ENCODE data around the gene SETDB1.

The SETDB1 gene

DNA sequence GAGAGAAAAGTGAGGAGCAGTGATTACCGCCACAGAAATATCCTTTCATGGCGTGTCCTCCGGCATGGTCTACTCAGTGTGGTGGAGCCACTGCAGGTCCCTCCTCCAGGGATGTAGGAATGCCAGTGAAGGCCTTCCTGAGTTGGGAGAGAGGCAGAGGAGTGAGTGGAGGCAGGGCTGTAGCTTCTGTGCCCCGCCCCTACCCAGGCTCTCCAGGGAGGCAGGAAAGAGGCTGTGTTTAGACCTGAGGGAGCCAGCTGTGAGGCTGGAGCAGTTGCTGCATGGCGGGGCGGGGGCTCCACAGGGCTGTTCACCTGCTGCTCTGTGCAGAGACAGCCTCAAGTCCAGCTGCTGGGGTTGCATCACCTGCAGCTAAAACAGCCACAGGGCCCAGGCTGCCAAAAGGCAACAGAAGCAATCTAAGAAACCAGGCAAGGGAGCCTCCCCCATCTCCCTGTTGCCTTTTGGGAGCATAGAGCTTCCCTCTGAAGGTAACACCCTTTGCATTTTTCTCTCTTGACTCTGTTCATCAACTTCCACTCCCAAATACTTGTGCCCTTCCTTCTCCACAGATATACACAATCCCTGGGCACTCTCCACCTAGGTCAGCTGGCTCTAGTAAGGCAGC is 55.1 kb downstream of the SETDB1 start:
- TF ChIP-seq, protein P1, sequence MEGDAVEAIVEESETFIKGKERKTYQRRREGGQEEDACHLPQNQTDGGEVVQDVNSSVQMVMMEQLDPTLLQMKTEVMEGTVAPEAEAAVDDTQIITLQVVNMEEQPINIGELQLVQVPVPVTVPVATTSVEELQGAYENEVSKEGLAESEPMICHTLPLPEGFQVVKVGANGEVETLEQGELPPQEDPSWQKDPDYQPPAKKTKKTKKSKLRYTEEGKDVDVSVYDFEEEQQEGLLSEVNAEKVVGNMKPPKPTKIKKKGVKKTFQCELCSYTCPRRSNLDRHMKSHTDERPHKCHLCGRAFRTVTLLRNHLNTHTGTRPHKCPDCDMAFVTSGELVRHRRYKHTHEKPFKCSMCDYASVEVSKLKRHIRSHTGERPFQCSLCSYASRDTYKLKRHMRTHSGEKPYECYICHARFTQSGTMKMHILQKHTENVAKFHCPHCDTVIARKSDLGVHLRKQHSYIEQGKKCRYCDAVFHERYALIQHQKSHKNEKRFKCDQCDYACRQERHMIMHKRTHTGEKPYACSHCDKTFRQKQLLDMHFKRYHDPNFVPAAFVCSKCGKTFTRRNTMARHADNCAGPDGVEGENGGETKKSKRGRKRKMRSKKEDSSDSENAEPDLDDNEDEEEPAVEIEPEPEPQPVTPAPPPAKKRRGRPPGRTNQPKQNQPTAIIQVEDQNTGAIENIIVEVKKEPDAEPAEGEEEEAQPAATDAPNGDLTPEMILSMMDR (IDR thresholded peaks at IDR 0.05; ENCODE audit: low read depth, low read length): no peak
- DNase-seq (ENCODE audit: low read depth in 2 of 2): no peak
- H3K4me3 ChIP-seq (replicated peaks in 1 of 2; ENCODE audit: low read depth in 2 of 2, low read length in 2 of 2): no peak overlapping the region

DNA sequence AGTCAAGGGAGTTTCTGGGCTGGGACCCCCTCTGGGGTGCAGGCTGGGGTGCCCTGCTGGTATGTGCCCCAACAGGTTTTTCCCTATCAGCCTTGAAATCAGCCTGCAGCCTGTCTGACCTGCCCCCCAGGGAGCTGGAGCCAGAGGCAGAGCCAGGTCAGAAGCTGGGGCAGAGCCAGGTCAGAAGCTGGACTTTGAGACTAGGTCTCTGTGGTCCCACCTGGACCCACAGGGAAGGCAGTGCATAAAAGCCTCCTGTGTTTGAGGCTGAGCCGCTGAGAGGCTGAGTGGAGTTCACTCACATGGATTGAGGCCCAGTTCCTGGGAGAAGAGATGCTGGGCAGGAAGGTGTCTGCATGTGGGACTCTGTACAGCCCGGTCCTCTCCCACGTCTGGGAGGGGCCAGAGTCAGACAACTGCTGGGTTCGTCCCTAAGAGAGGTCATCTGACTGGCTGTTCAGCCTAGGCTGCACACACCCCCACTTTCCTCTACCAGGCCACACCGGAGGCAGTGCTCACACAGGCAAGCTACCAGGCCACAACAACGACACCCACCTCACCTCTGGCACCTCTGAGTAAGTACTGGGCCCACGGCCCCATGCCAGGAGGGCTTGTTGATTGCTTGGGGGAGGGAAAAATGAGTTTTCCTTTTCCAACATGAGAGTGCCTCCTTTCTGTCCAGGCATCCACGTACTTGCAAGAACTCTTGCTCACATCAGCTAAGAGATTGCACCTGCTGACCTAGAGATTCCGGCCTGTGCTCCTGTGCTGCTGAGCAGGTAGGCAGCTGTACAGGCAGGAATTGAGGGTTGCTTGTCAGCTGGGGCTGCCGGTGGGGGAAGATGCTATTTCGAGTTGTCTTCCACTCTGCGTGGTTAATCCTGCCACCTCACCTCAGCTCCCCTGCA is 55.9 kb downstream of the SETDB1 start, which contains the start of gene ANXA9:
Gene ANXA9, plus strand, starts transcription at position 488 of the 908 bp plus-strand sequence. CDS start 814 bp downstream, outside the sequence.
- no peak for DNase-seq (ENCODE audit: low read depth in 2 of 2)
- no peak within 1 kb of the TSS for H3K4me3 ChIP-seq (replicated peaks in 1 of 2; ENCODE audit: low read depth in 2 of 2, low read length in 2 of 2)
- TF ChIP-seq, protein P1 (IDR thresholded peaks at IDR 0.05; ENCODE audit: low read depth, low read length): no peak

DNA sequence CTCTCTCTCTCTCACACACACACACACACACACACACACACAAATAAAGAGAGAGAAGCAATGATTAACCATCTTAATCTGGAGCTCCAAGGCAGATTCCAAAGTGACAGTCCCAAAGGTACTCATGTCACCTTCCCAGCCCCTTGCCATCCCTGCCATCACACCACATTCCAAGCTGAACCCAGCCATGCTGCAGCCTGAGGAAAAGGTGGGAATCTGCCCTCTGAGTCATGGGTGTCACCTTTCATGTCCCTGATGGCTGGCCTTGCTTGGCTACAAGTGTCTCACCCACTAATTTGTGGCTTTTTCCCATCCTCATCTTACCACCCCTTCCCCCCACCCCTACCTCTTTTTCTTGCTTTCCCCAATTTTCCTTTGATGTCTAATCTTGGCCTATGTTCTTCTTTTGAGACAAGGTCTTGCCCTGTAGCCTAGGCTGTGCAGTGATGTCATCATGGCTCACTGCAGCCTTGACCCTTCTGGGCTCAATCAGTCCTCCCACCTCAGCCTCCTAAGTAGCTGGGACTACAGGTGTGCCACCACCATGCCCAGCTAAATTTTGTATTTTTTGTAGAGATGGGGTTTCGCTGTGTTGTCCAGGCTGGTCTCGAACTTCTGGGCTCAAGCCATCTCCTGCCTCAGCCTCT is 59.1 kb downstream of the SETDB1 start:
- no peak overlapping the region for H3K4me3 ChIP-seq (replicated peaks in 1 of 2; ENCODE audit: low read depth in 2 of 2, low read length in 2 of 2)
- DNase-seq (ENCODE audit: low read depth in 2 of 2): no peak
- TF ChIP-seq, protein P1 (IDR thresholded peaks at IDR 0.05; ENCODE audit: low read depth, low read length): no peak

DNA sequence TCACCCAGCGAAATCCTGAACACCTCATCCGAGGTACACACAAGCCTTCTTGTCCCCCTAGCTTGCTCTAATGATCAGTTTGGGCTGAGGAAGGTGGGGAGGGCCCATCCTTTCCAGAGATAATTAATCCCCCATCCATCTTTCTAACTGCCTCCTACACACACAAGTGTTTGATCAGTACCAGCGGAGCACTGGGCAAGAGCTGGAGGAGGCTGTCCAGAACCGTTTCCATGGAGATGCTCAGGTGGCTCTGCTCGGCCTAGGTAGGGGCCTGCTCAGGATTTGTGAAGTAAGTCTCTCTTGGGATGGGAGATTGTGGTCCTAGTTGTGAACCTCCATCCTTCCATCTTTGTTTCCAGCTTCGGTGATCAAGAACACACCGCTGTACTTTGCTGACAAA is 61.8 kb downstream of the SETDB1 start:
- DNase-seq (ENCODE audit: low read depth in 2 of 2): no peak
- H3K4me3 ChIP-seq (replicated peaks in 1 of 2; ENCODE audit: low read depth in 2 of 2, low read length in 2 of 2): no peak overlapping the region
- TF ChIP-seq, protein P1 (IDR thresholded peaks at IDR 0.05; ENCODE audit: low read depth, low read length): no peak

DNA sequence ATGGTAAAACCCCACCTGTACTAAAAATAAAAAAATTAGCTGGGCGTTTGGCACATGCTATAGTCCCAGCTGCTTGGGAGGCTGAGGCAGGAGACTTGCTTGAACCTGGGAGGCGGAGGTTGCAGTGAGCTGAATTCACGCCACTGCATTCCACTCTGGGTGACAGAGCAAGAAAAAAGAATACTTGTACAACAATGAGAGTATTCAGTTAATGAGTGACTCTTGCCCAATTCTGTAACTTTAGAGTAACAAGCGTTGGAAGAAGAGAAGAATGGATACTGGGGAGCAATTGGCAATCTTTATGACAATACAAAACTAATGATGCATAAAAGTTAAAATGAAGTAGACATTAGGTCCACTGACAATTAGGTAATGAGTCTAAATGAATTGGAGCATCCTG is 66.5 kb downstream of the SETDB1 start:
- TF ChIP-seq, protein P1 (IDR thresholded peaks at IDR 0.05; ENCODE audit: low read depth, low read length): no peak
- DNase-seq (ENCODE audit: low read depth in 2 of 2): no peak
- no peak overlapping the region for H3K4me3 ChIP-seq (replicated peaks in 1 of 2; ENCODE audit: low read depth in 2 of 2, low read length in 2 of 2)

DNA sequence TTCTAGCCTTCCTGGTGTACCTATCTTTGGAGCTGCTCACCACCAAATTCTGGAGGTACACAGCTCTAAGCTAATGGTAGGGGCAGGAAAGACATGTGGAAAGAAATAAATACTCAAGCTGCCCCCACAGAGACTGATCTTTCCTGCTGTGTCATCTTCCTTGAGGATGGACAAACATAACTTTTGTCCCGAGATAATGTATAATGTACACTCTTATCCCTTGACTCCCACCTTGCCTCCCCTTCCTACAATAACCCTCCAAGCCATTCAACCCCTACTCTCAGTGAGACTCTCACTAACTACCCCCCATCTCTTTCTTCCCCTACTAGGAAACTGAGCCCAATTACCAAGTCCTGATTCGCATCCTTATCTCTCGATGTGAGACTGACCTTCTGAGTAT is 68.1 kb downstream of the SETDB1 start:
- H3K4me3 ChIP-seq (replicated peaks in 1 of 2; ENCODE audit: low read depth in 2 of 2, low read length in 2 of 2): no peak overlapping the region
- TF ChIP-seq, protein P1 (IDR thresholded peaks at IDR 0.05; ENCODE audit: low read depth, low read length): no peak
- no peak for DNase-seq (ENCODE audit: low read depth in 2 of 2)

Measured in cardiac fibroblast (primary cell).